GM12878 (cell line): ENCODE data around the gene TOM1L2. TPM values are rescaled to one million over a fixed set of nuclear protein-coding genes. Genes with fewer than 3 reads are reported as not detected.

ENCODE experiments used
- ATAC-seq: fragments of 200-7000 bp; cut with Tn5 transposase; 3 replicates; pipeline ENCODE4 v1.9.1; 2020; ENCODE audit warnings: mild to moderate bottlenecking, moderate library complexity
- BruUV-seq: library from RNA; stranded (reverse); fragments of 400-500 nt; replicated peaks from 2 replicates; lab custom pipeline; 2021; lab: Mats Ljungman, UMichigan
- CTCF ChIA-PET: fragments of 300-600 bp; sonication (Branson Sonifier 250); formaldehyde crosslinking; extraction: SDS; loops from one replicate; lab custom pipeline; 2021; ENCODE audit warnings: inconsistent platforms; lab: Yijun Ruan, JAX
- POLR2A ChIA-PET: fragments of 350-600 bp; formaldehyde crosslinking; extraction: SDS; loops from one replicate; lab custom pipeline; 2021; ENCODE audit warnings: inconsistent platforms; lab: Charles Lee
- RAD21 ChIA-PET: fragments of 300-600 bp; sonication (Branson Sonifier 250); formaldehyde crosslinking; loops from one replicate; lab custom pipeline; 2023; ENCODE audit warnings: antibody characterized with exemption; ENCODE audit not compliant: unreplicated experiment; lab: Charles Lee
- SMC1A ChIA-PET: fragments of 300-600 bp; sonication (Branson Sonifier 250); formaldehyde crosslinking; loops from one replicate; lab custom pipeline; 2023; ENCODE audit not compliant: unreplicated experiment, uncharacterized antibody; lab: Charles Lee
- DNase-seq: peaks from one replicate; pipeline ENCODE4 v3.0.0-alpha.2; 2011; ENCODE audit warnings: low read depth, low spot score
- FAIRE-seq: peaks from 3 replicates; lab custom pipeline; 2011; peaks lifted over from hg19 to GRCh38; lab: Jason Lieb, UNC
- H2AFZ ChIP-seq: 2 replicates; pipeline ENCODE4 v1.6.0; 2011; ENCODE audit warnings: low read depth, low read length, control low read depth; ENCODE audit not compliant: control insufficient read depth
- H3K27ac ChIP-seq: 2 replicates; pipeline ENCODE4 v1.5.1; 2011; ENCODE audit warnings: control low read depth; ENCODE audit not compliant: control insufficient read depth, insufficient read depth
- H3K27me3 ChIP-seq, 2 experiments: replicated peaks in 1 of 2; 2 replicates each; pipeline versions ENCODE4 v1.6.0 to v1.6.1; 2011; ENCODE audit warnings: low read length in 1 of 2; ENCODE audit not compliant: control insufficient read depth in 2 of 2, insufficient read depth in 2 of 2
- H3K36me3 ChIP-seq, 2 experiments: 2 replicates each; pipeline ENCODE4 v1.5.1; 2011; ENCODE audit warnings: low read length in 1 of 2; ENCODE audit not compliant: control insufficient read depth in 2 of 2, insufficient read depth in 2 of 2
- H3K4me1 ChIP-seq: 2 replicates; pipeline ENCODE4 v1.6.1; 2011; ENCODE audit warnings: mild to moderate bottlenecking, low read length, moderate library complexity, mixed read lengths; ENCODE audit not compliant: control insufficient read depth, insufficient read depth
- H3K4me2 ChIP-seq: 2 replicates; pipeline ENCODE4 v1.6.0; 2011; ENCODE audit warnings: control low read depth; ENCODE audit not compliant: control insufficient read depth, insufficient read depth
- H3K4me3 ChIP-seq: fragments of 200-600 bp; sonication (generic); 2 replicates; pipeline ENCODE4 v1.5.1; 2016
- H3K79me2 ChIP-seq: 2 replicates; pipeline ENCODE4 v1.6.0; 2011; ENCODE audit warnings: low read length; ENCODE audit not compliant: control insufficient read depth, insufficient read depth
- H3K9ac ChIP-seq: 2 replicates; pipeline ENCODE4 v1.8.0; 2011; ENCODE audit warnings: low read length, control low read depth, mixed read lengths; ENCODE audit not compliant: control insufficient read depth, insufficient read depth
- H3K9me3 ChIP-seq: replicated peaks from 3 replicates; pipeline ENCODE4 v1.5.1; 2011; ENCODE audit warnings: mild to moderate bottlenecking, low read length; ENCODE audit not compliant: control insufficient read depth, insufficient read depth
- H4K20me1 ChIP-seq: 2 replicates; pipeline ENCODE4 v1.6.0; 2011; ENCODE audit not compliant: control insufficient read depth, insufficient read depth
- BHLHE40 ChIP-seq, 2 experiments: fragments of 450-650 bp in 1 of 2; IDR thresholded peaks; 2 replicates each; pipeline ENCODE4 v1.6.1; 2011 to 2017; ENCODE audit warnings: low read depth in 2 of 2, borderline replicate concordance in 1 of 2, improper control_type of control experiment in 1 of 2, low read length in 1 of 2, mild to moderate bottlenecking in 1 of 2
- CBFB ChIP-seq: IDR thresholded peaks from 2 replicates; pipeline ENCODE4 v1.6.1; 2016; ENCODE audit warnings: antibody characterized with exemption, low read depth
- CEBPB ChIP-seq, 2 experiments: fragments of 150-350 bp in 1 of 2; IDR thresholded peaks; 2 replicates each; pipeline ENCODE4 v1.6.1; 2012 to 2014; ENCODE audit warnings: low read depth in 2 of 2, low read length in 2 of 2, borderline replicate concordance in 1 of 2, inconsistent platforms in 1 of 2
- ELK1 ChIP-seq: IDR thresholded peaks from 2 replicates; pipeline ENCODE4 v1.6.1; 2012; ENCODE audit warnings: low read depth, low read length, improper control_type of control experiment
- EZH2 ChIP-seq: IDR thresholded peaks from 2 replicates; pipeline ENCODE4 v1.6.1; 2012; ENCODE audit warnings: low read depth, mild to moderate bottlenecking, control low read depth, inconsistent platforms, low read length, borderline replicate concordance; ENCODE audit not compliant: control insufficient read depth
- HDAC2 ChIP-seq: fragments of 200-600 bp; sonication (generic); IDR thresholded peaks from 2 replicates; pipeline ENCODE4 v1.6.1; 2017
- IKZF1 ChIP-seq: fragments of 450-650 bp; conservative IDR thresholded peaks from 2 replicates; pipeline ENCODE4 v1.6.1; 2017; ENCODE audit warnings: antibody characterized with exemption, mild to moderate bottlenecking
- IKZF2 ChIP-seq, 2 experiments: fragments of 450-650 bp; IDR thresholded peaks; 2 replicates each; pipeline ENCODE4 v1.6.1; 2017; ENCODE audit warnings: mild to moderate bottlenecking in 2 of 2, moderate library complexity in 2 of 2
- KAT2A ChIP-seq: conservative IDR thresholded peaks from 2 replicates; pipeline ENCODE4 v1.6.1; 2011; ENCODE audit warnings: low read depth, low read length; ENCODE audit not compliant: control insufficient read depth
- MAX ChIP-seq: IDR thresholded peaks from 2 replicates; pipeline ENCODE4 v1.6.1; 2012; ENCODE audit warnings: low read depth, low read length, improper control_type of control experiment
- MEF2A ChIP-seq: IDR thresholded peaks from 2 replicates; pipeline ENCODE4 v1.6.1; 2011; ENCODE audit warnings: low read depth, mild to moderate bottlenecking, low read length, moderate library complexity; ENCODE audit not compliant: insufficient read depth
- MYC ChIP-seq: IDR thresholded peaks from 2 replicates; pipeline ENCODE4 v1.6.1; 2011; ENCODE audit warnings: mild to moderate bottlenecking, low read length, moderate library complexity, inconsistent platforms; ENCODE audit not compliant: insufficient read depth, insufficient replicate concordance, insufficient read length, severe bottlenecking
- NR2C2 ChIP-seq: IDR thresholded peaks from 2 replicates; pipeline ENCODE4 v1.6.1; 2011; ENCODE audit warnings: borderline replicate concordance, low read depth; ENCODE audit not compliant: control insufficient read depth, insufficient read length
- RELA ChIP-seq: fragments of 450-650 bp; IDR thresholded peaks from 2 replicates; pipeline ENCODE4 v1.8.0; 2014; ENCODE audit warnings: borderline replicate concordance; ENCODE audit not compliant: partially characterized antibody
- RFX5 ChIP-seq: IDR thresholded peaks from 2 replicates; pipeline ENCODE4 v1.6.1; 2011; ENCODE audit warnings: low read depth, low read length, improper control_type of control experiment
- RUNX3 ChIP-seq: IDR thresholded peaks from 2 replicates; pipeline ENCODE4 v1.6.1; 2012; ENCODE audit warnings: low read length, inconsistent platforms
- SIX5 ChIP-seq: IDR thresholded peaks from 2 replicates; pipeline ENCODE4 v1.6.1; 2011; ENCODE audit warnings: mild to moderate bottlenecking, low read depth, low read length, moderate library complexity; ENCODE audit not compliant: severe bottlenecking
- SREBF1 ChIP-seq: IDR thresholded peaks from 2 replicates; pipeline ENCODE4 v1.6.1; 2012; ENCODE audit warnings: mild to moderate bottlenecking, low read length
- TCF12 ChIP-seq: IDR thresholded peaks from 2 replicates; pipeline ENCODE4 v1.6.1; 2011; ENCODE audit warnings: low read depth, mild to moderate bottlenecking, low read length
- USF2 ChIP-seq: IDR thresholded peaks from 2 replicates; pipeline ENCODE4 v1.6.1; 2011; ENCODE audit warnings: low read depth, low read length, improper control_type of control experiment, borderline replicate concordance
- ZNF274 ChIP-seq: IDR thresholded peaks from one replicate; pipeline ENCODE4 v1.8.0; 2011; ENCODE audit not compliant: insufficient read length, insufficient read depth
- ZNF384 ChIP-seq: IDR thresholded peaks from 2 replicates; pipeline ENCODE4 v1.6.1; 2012; ENCODE audit warnings: low read depth, mild to moderate bottlenecking, low read length, improper control_type of control experiment, borderline replicate concordance
- WGBS: methylation state at CpG from one replicate; pipeline ENCODE4 v1.1.6; 2016; ENCODE audit warnings: low lambda C conversion rate; ENCODE audit not compliant: insufficient replicate concordance, insufficient coverage; ENCODE audit errors: missing lambda C conversion rate; 5-methylcytosine and 5-hydroxymethylcytosine counted together
- in situ Hi-C: fragments of 300-500 bp; cut with MboI; formaldehyde crosslinking; loops from 9 replicates; pipeline ENCODE4 v1.14.3; 2018; ENCODE audit warnings: mixed read lengths
- intact Hi-C: fragments of 100-400 bp; cut with micrococcal nuclease; formaldehyde crosslinking; loops from one replicate; pipeline ENCODE4 v1.14.2; 2022; ENCODE audit not compliant: unreplicated experiment
- polyA plus RNA-seq, 11 experiments: library from polyadenylated mRNA; depleted of rRNA in 4 of 11; unstranded in 6 of 11; stranded (reverse) in 5 of 11; fragments of >200 nt; fragmentation: Nextera tagmentation in 4 of 11; fragmentation: Illumina TruSeq in 1 of 11; extraction: Ambion mirVana in 4 of 11; extraction: Trizol in 1 of 11; gene quantifications; 1 replicate in 1 of 11; 2 replicates in 10 of 11; pipeline versions ENCODE4 v1.2.1 to v1.2.3, GENCODE V29; 2011 to 2016; ENCODE audit warnings: inconsistent platforms in 2 of 11, missing spikeins in 2 of 11, low read depth in 1 of 11
- total RNA-seq, 4 experiments: library from RNA; depleted of rRNA in 3 of 4; stranded (reverse); fragments of >200 nt in 3 of 4; fragmentation: Illumina TruSeq in 1 of 4; extraction: Trizol in 1 of 4; gene quantifications; 2 replicates each; pipeline versions ENCODE4 v1.2.1 to v1.2.3, GENCODE V29; 2013 to 2021

Gene TOM1L2
- total and polyA plus RNA-seq, 10 of the 15 experiments (the other 5 are each of a cell fraction or from before 2014, with no cell fraction given) = 0.19 to 19.2 (median 8.1) TPM

- Histone ChIP-seq H3K79me2 (no peaks in the 10 kb centered on the region), H4K20me1 (peaks cover 5% of the 10 kb centered on the region; the same call in 1 of the 2 replicates), H3K27ac (no peak overlapping the region), H3K4me2 (peak overlapping the region; percentile 26), H3K4me3 (no peak overlapping the region), H3K27me3 (no peaks in the 10 kb centered on the region), H3K36me3 (peaks cover 10 to 12% of the 10 kb centered on the region in 2 experiments; a peak in 3 of 4 replicates), H3K9me3 (no peaks in the 10 kb centered on the region), H3K9ac (no peak overlapping the region), H3K4me1 (peaks cover 8% of the 10 kb centered on the region), H2AFZ (no peak overlapping the region)
- 27% methylated on average over 12 of the region's 15 CpGs for WGBS
- SMC1A ChIA-PET = interaction anchor here (1.0 to 2.1 kb wide), 7 partner anchors 22 to 225 kb away, joined by 3 to 10 read pairs (median 5); no protein-coding TSS in a partner anchor
- no TSS peak for BruUV-seq
- RAD21 ChIA-PET = interaction anchor here (0.7 to 1.6 kb wide), 6 partner anchors 27 to 225 kb away, joined by 3 to 6 read pairs (median 4); no protein-coding TSS in a partner anchor
- in situ Hi-C loops = loop anchor here (5.0 kb wide), 1 partner anchor 223 kb away; no protein-coding TSS in a partner anchor
- CTCF ChIA-PET = interaction anchor here (0.5 to 1.4 kb wide), 6 partner anchors 9 to 199 kb away, joined by 3 to 5 read pairs (median 4); no protein-coding TSS in a partner anchor
- peak; percentile 85 for ATAC-seq
- intact Hi-C loops = loop anchor here (2.0 kb wide), 1 partner anchor 110 kb away; no protein-coding TSS in a partner anchor
- peak; percentile 89 for FAIRE-seq
- no peak for DNase-seq
- POLR2A ChIA-PET = no interaction called here
- peak; percentile 95 for TF ChIP-seq RUNX3
- no peak for TF ChIP-seq NR2C2
- TF ChIP-seq EZH2 = no peak
- no peak for TF ChIP-seq HDAC2
- no peak for TF ChIP-seq IKZF1
- TF ChIP-seq MAX = no peak
- TF ChIP-seq ZNF274 = no peak
- peak; percentile 85 for TF ChIP-seq CBFB
- TF ChIP-seq MYC = no peak
- TF ChIP-seq USF2 = no peak
- no peak for TF ChIP-seq KAT2A
- no peak for TF ChIP-seq SREBF1
- no peak; a peak in 1 of 4 replicates for TF ChIP-seq IKZF2 (IDR thresholded peaks at IDR 0.05)
- TF ChIP-seq RFX5 = no peak
- peak; percentile 34 to 41; a peak in 1 of 4 replicates for TF ChIP-seq BHLHE40 (IDR thresholded peaks at IDR 0.05; ENCODE audit: borderline replicate concordance in 1 of 2, low read depth in 2 of 2, low read length in 1 of 2)
- no peak for TF ChIP-seq CEBPB (IDR thresholded peaks at IDR 0.05; ENCODE audit: borderline replicate concordance in 1 of 2, low read depth in 2 of 2, low read length in 2 of 2)
- TF ChIP-seq MEF2A = no peak
- TF ChIP-seq TCF12 = peak; percentile 94
- TF ChIP-seq ELK1 = no peak
- no peak for TF ChIP-seq RELA
- TF ChIP-seq ZNF384 = no peak
- no peak for TF ChIP-seq SIX5
These were observed 163.3 kb downstream of the TOM1L2 start for GRCh38 chr17:17808706-17809432.
